Thyroid gland (tissue), 4 donors: ENCODE results near the gene NAV2. TPM values are rescaled to one million over a fixed set of nuclear protein-coding genes. Genes with fewer than 3 reads are reported as not detected.

Experiments
- DNase-seq, 2 donors: peaks; one replicate each; pipeline ENCODE4 v3.0.0-alpha.2; 2019
- H3K27ac ChIP-seq, 3 donors: fragments of 200-600 bp; sonication (generic); 1 replicate in 2 of 3; 2 replicates in 1 of 3; pipeline ENCODE4 v1.5.1; 2016 to 2019; ENCODE audit warnings: mild to moderate bottlenecking in 1 of 3, moderate library complexity in 1 of 3
- H3K27me3 ChIP-seq: fragments of 200-600 bp; sonication (generic); one replicate; pipeline ENCODE4 v1.5.1; 2019
- H3K36me3 ChIP-seq, 2 donors: fragments of 200-600 bp; sonication (generic); one replicate each; pipeline ENCODE4 v1.5.1; 2016 to 2019
- H3K4me1 ChIP-seq, 2 donors: fragments of 200-600 bp; sonication (generic); one replicate each; pipeline ENCODE4 v1.5.1; 2017 to 2019
- H3K4me3 ChIP-seq, 3 donors: fragments of 200-600 bp; sonication (generic); replicated peaks in 1 of 3; 1 replicate in 2 of 3; 2 replicates in 1 of 3; pipeline ENCODE4 v1.5.1; 2016; ENCODE audit warnings: mild to moderate bottlenecking in 1 of 3
- H3K9me3 ChIP-seq: fragments of 200-600 bp; sonication (generic); one replicate; pipeline ENCODE4 v1.5.1; 2017
- POLR2A ChIP-seq, 2 donors: fragments of 450-650 bp; IDR thresholded peaks; one replicate each; pipeline ENCODE4 v1.6.1; 2017; ENCODE audit warnings: antibody characterized with exemption in 2 of 2, mild to moderate bottlenecking in 2 of 2, moderate library complexity in 1 of 2
- WGBS, 2 donors: methylation state at CpG; one replicate each; pipeline ENCODE4 v1.1.5; 2017; 5-methylcytosine and 5-hydroxymethylcytosine counted together
- intact Hi-C: fragments of 100-400 bp; cut with DNase I; formaldehyde crosslinking; loops from one replicate; pipeline ENCODE4 v1.15.1; 2023
- total RNA-seq, 4 donors: library from RNA; depleted of rRNA; stranded (reverse); fragments of >200 nt; gene quantifications; one replicate each; pipeline ENCODE4 v1.2.3, GENCODE V29; 2016
- TF ChIP-seq, protein P1 (sequence below), 6 experiments: fragments of 200-600 bp in 3 of 6; fragments of 450-650 bp in 3 of 6; sonication (generic) in 3 of 6; IDR thresholded peaks; one replicate each; pipeline ENCODE4 v1.5.1; 2016 to 2019; ENCODE audit warnings: antibody characterized with exemption in 6 of 6, mild to moderate bottlenecking in 2 of 6, inconsistent platforms in 1 of 6, moderate library complexity in 1 of 6

The NAV2 gene
- total RNA-seq, 4 donors from 2014 or later: 34.8 to 88.6 (median 54.5) TPM

DNA sequence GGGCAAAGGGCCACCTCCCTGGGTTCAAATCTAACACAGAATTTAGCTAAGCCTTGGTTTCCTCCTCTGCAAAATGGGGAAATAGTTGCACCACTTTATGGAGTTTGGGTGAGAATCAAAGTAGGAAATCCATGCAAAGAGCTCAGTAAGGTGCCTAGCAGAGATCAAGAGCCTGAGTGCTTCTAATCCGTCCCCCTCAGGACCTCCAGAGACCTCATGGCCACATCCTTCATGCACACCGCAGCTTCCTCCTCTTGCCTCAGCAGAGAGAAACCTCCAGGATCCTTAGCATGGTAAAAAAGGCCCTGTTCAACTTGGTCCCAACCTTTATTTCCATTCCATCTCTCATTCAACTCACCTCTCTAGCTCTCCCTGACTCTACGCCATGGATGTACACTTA, 37.8 kb upstream of the NAV2 start:
- intact Hi-C loops: no loop called here
- H3K4me3 ChIP-seq: no peak overlapping the region
- WGBS, 2 donors: 87 to 88% methylated on average over 3 of the region's 3 CpGs
- no peaks in the 10 kb centered on the region for H3K36me3 ChIP-seq
- H3K4me1 ChIP-seq: peaks cover 61 to 87% of the 10 kb centered on the region in 2 donors
- DNase-seq: no peak
- H3K9me3 ChIP-seq: no peaks in the 10 kb centered on the region
- H3K27ac ChIP-seq: peak overlapping the region; percentile 75 to 100 (median 88)
- no peak for TF ChIP-seq POLR2A (IDR thresholded peaks at IDR 0.05)
- TF ChIP-seq, protein P1, sequence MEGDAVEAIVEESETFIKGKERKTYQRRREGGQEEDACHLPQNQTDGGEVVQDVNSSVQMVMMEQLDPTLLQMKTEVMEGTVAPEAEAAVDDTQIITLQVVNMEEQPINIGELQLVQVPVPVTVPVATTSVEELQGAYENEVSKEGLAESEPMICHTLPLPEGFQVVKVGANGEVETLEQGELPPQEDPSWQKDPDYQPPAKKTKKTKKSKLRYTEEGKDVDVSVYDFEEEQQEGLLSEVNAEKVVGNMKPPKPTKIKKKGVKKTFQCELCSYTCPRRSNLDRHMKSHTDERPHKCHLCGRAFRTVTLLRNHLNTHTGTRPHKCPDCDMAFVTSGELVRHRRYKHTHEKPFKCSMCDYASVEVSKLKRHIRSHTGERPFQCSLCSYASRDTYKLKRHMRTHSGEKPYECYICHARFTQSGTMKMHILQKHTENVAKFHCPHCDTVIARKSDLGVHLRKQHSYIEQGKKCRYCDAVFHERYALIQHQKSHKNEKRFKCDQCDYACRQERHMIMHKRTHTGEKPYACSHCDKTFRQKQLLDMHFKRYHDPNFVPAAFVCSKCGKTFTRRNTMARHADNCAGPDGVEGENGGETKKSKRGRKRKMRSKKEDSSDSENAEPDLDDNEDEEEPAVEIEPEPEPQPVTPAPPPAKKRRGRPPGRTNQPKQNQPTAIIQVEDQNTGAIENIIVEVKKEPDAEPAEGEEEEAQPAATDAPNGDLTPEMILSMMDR (IDR thresholded peaks at IDR 0.05): no peak
- H3K27me3 ChIP-seq: no peaks in the 10 kb centered on the region

DNA sequence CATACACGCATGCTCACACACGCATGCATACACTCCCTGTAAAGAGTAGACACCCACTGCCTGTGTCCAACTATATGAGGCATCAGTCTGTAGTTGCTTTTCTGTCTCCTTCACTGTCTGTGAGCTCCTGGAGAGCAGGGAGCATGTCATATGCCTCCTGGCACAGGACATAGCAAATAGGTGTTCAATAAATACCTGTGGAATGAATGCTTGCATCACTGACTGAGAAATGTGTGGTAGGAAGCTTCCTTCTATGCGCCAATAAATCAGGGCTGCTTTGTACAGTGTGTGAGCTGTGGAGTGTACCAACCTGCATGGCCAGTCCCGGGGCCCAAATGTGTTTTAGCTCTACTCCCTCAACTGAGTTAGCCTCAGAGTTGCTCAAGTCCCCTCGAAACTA, 37.2 kb upstream of the NAV2 start:
- DNase-seq: peak in 1 of 2 donors; percentile 28
- TF ChIP-seq, protein P1 (IDR thresholded peaks at IDR 0.05): no peak
- no peak for TF ChIP-seq POLR2A (IDR thresholded peaks at IDR 0.05)
- intact Hi-C loops: no loop called here
- WGBS, 2 donors: 94% methylated on average over 5 of the region's 5 CpGs
- Histone ChIP-seq H3K4me3 (no peak overlapping the region), H3K4me1 (peaks cover 61 to 87% of the 10 kb centered on the region in 2 donors), H3K27ac (peak overlapping the region; percentile 75 to 100 (median 88)), H3K36me3 (no peaks in the 10 kb centered on the region), H3K9me3 (no peaks in the 10 kb centered on the region), H3K27me3 (no peaks in the 10 kb centered on the region)

DNA sequence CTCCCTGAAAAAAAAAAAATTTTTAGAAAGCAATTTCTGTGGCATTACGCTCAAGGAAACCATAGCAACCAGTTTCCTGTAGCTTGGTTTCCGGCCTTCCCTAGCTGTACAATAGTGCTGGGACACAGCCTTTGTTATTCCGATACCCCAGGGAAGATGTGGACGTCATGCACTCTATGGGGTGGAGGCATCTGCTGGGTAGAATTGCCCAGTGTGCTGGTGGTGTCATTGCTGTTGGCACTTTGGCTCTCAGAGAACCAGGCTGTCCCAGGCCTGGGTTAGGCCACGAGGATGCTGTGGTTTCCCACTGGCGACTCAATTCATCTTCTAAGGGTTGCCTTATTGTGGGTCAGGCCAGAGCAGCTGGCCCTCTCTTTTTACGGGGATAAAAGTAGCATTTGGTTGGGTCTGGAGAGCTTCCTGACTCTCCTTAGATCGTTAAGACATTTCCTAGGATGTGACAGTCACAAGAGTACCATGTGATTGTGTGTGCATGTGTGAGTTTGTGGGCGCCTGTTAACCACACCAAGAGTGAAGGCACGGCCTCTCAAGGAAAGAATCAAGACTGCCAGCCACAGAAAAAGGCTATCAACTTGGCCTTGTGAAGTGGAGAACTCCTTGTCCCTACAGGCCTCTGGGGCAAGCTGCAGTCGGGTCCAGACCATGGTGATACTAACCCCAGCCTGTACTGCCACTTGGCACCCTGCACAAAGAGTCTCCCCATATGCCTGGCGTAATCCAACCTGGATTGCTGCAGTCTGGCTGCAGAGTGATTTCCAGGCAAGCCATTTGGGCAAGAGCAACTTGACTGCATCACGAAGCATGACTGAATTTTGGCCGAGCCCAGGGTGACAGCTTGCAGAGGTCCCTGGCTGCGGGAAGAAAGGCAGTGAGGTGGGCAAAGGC, 35.9 kb upstream of the NAV2 start:
- intact Hi-C loops: no loop called here
- WGBS, 2 donors: 58 to 60% methylated on average over 13 to 15 of the region's 15 CpGs

DNA sequence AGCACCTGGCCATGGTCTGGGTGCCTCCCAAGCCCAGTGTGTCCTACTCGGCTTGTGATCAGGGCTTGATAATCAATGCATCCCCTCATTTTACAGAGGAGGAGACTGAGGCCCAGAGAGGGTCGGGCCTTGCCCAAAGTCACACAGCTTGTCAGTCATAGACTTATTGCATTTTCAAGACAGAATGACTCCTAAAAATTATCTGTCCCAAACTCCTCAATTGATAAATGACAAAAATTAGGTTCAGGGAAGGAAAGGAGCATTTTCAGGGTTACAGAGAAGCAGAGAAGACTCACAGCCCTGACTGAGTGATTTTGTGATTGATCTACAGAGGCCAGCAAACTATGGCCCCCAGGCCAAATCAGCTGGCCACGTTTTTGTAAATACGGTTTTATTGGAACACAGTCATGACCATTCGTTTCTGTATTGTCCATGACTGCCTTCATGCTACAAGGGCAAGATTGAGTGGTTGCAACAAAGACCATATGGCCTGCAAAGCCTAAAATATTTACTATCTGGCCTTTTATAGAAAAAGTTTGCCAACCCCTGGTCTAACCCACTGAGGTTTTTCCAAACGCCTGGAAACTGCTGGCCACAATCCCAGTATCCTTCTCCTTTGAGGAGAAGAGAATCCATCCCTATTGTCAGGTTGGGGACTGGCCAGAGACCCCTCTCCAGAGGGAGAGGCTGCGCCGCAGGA, 35.1 kb upstream of the NAV2 start:
- Histone ChIP-seq H3K4me1 (peaks cover 57 to 87% of the 10 kb centered on the region in 2 donors), H3K27ac (peak overlapping the region; percentile 75 to 100 (median 88)), H3K9me3 (no peaks in the 10 kb centered on the region), H3K4me3 (no peak overlapping the region), H3K36me3 (no peaks in the 10 kb centered on the region), H3K27me3 (no peaks in the 10 kb centered on the region)
- WGBS, 2 donors: 74 to 80% methylated on average over 8 of the region's 8 CpGs
- DNase-seq: no peak
- no peak for TF ChIP-seq POLR2A (IDR thresholded peaks at IDR 0.05)
- TF ChIP-seq, protein P1 (IDR thresholded peaks at IDR 0.05): no peak
- intact Hi-C loops: no loop called here

More for the DNA sequence above, 35.9 kb upstream of the NAV2 start:
- Histone ChIP-seq H3K27ac (peak overlapping the region; percentile 75 to 100 (median 88)), H3K4me1 (peaks cover 62 to 89% of the 10 kb centered on the region in 2 donors), H3K36me3 (no peaks in the 10 kb centered on the region), H3K27me3 (no peaks in the 10 kb centered on the region), H3K9me3 (no peaks in the 10 kb centered on the region), H3K4me3 (no peak overlapping the region)
- DNase-seq: peak; percentile 85 to 89
- TF ChIP-seq POLR2A (IDR thresholded peaks at IDR 0.05): peak in 1 of 2 donors; percentile 58
- TF ChIP-seq, protein P1 (IDR thresholded peaks at IDR 0.05): peak in 1 of 6 experiments; percentile 14
